Measurements from ENCODE around the gene SRBD1.

DNA sequence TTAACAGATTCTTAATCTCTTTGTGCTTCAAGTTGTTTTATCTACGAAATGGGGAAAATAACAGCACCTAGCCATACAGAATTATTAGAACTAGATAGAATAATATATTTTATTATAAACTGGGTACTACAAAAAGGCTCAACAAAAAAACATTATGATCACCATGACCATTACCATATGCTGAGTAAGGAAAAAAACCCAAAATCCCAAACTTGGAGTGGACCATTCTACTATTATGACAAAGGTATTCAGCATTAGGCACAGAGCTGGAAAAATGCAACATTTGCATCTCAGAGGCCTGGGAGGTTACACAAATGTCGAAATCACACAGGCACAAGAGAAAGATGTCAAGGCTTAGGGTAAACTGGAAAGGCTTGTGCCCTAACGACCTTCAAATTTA lies 162.8 kb downstream of the SRBD1 start:
- TF ChIP-seq GATA2 (IDR thresholded peaks at IDR 0.05; ENCODE audit: low read depth, low read length) (no peak), GATA3 (IDR thresholded peaks at IDR 0.05; ENCODE audit: low read depth, low read length) (no peak)
